PC-9 (cell line): ENCODE results near the gene SDCCAG8. TPM values are rescaled to one million over a fixed set of nuclear protein-coding genes. Genes with fewer than 3 reads are reported as not detected.

Experiments
- BruUV-seq: library from RNA; stranded (reverse); fragments of 400-500 nt; replicated peaks from 2 replicates; lab custom pipeline; 2021; lab: Mats Ljungman, UMichigan
- CTCF ChIA-PET: fragments of 300-600 bp; sonication (Branson Sonifier 250); formaldehyde crosslinking; loops from one replicate; lab custom pipeline; 2022; ENCODE audit warnings: antibody characterized with exemption; lab: Charles Lee
- POLR2A ChIA-PET: fragments of 300-600 bp; sonication (Branson Sonifier 250); formaldehyde crosslinking; loops from one replicate; lab custom pipeline; 2022; ENCODE audit warnings: antibody characterized with exemption; ENCODE audit not compliant: unreplicated experiment; lab: Charles Lee
- DNase-seq, 2 experiments: peaks; one replicate each; pipeline versions ENCODE4 v3.0.0 to v3.0.0-alpha.2; 2015 to 2022; ENCODE audit warnings: mixed read lengths in 1 of 2
- H2AFZ ChIP-seq: fragments of 200-600 bp; sonication (generic); 2 replicates; pipeline ENCODE4 v1.8.1; 2017; ENCODE audit warnings: antibody characterized with exemption
- H3F3A ChIP-seq: fragments of 200-600 bp; sonication (generic); 2 replicates; pipeline ENCODE4 v1.8.1; 2017; ENCODE audit warnings: antibody characterized with exemption, mild to moderate bottlenecking, low read depth; ENCODE audit not compliant: insufficient read depth
- H3K27ac ChIP-seq: fragments of 200-600 bp; sonication (generic); 2 replicates; pipeline ENCODE4 v1.6.1; 2016; ENCODE audit warnings: mixed run types
- H3K27me3 ChIP-seq: fragments of 200-600 bp; sonication (generic); 2 replicates; pipeline ENCODE4 v1.6.1; 2016; ENCODE audit warnings: low read depth, mixed run types; ENCODE audit not compliant: insufficient read depth
- H3K36me3 ChIP-seq: fragments of 200-600 bp; sonication (generic); 2 replicates; pipeline ENCODE4 v1.6.1; 2016; ENCODE audit warnings: low read depth, mixed run types
- H3K4me1 ChIP-seq: fragments of 200-600 bp; sonication (generic); replicated peaks from 2 replicates; pipeline ENCODE4 v1.6.1; 2016; ENCODE audit warnings: mixed run types; ENCODE audit not compliant: insufficient read depth
- H3K4me2 ChIP-seq: fragments of 200-600 bp; sonication (generic); 2 replicates; pipeline ENCODE4 v1.6.1; 2017; ENCODE audit warnings: mixed run types
- H3K4me3 ChIP-seq: fragments of 200-600 bp; sonication (generic); 2 replicates; pipeline ENCODE4 v1.6.1; 2016; ENCODE audit warnings: mixed run types
- H3K79me2 ChIP-seq: fragments of 200-600 bp; sonication (generic); 2 replicates; pipeline ENCODE4 v1.6.1; 2017; ENCODE audit warnings: low read depth, mixed run types
- H3K9me2 ChIP-seq: fragments of 200-600 bp; sonication (generic); 2 replicates; pipeline ENCODE4 v1.8.1; 2017; ENCODE audit warnings: mild to moderate bottlenecking; ENCODE audit not compliant: insufficient read depth
- H3K9me3 ChIP-seq: fragments of 200-600 bp; sonication (generic); 2 replicates; pipeline ENCODE4 v1.8.1; 2016; ENCODE audit warnings: low read depth; ENCODE audit not compliant: insufficient read depth
- H4K20me1 ChIP-seq: fragments of 200-600 bp; sonication (generic); 2 replicates; pipeline ENCODE4 v1.8.1; 2017; ENCODE audit not compliant: insufficient read depth
- CTCF ChIP-seq: fragments of 200-600 bp; sonication (generic); conservative IDR thresholded peaks from 2 replicates; pipeline ENCODE4 v1.6.1; 2017; ENCODE audit warnings: mixed run types, antibody characterized with exemption, mild to moderate bottlenecking, moderate library complexity
- EZH2 ChIP-seq: fragments of 200-600 bp; sonication (generic); IDR thresholded peaks from 2 replicates; pipeline ENCODE4 v1.8.0; 2017; ENCODE audit warnings: antibody characterized with exemption, low read depth
- intact Hi-C: fragments of 100-400 bp; cut with micrococcal nuclease; formaldehyde crosslinking; loops from one replicate; pipeline ENCODE4 v1.10.0; 2022; ENCODE audit not compliant: unreplicated experiment
- total RNA-seq: library from RNA; stranded (reverse); gene quantifications from 2 replicates; pipeline ENCODE4 v1.2.3, GENCODE V29; 2021

The SDCCAG8 gene
- total RNA-seq, 1 experiment from 2014 or later = 22.7 TPM

DNA sequence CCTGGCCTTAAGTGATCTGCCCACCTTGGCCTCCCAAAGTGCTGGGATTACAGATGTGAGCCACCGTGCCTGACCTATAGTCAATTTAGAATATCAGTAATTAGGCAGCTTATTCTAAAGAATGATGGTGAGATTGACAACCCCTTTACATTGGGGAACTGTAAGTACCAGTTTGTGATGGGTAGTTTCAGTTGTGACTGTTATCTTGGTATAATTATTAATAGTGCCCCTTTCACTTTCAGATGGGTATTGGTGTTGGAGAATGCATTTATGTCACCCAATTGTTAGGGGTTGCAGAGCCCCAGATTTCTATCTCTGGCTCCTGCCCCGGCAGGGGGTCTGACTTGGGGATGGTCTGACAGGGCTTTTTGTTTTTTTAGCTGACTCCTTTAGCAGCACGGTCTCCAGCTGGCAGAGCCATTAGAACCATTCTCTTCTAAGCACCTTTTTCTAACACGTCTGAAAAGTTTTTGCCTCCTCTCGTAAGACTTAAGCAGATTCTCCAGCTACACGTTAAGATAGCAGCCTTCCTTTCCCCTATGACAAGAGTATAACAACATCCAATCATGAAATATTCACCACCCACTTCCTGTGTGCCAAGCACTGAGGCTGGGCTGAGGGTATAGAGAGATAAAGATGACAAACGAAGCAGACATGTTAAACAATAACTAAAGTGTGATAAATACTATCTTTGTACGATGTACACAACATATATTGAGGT is 157.8 kb downstream of the SDCCAG8 start:
- ChIA-PET POLR2A (no interaction called here), CTCF (no interaction called here)
- no peak overlapping the region for H2AFZ ChIP-seq
- H3F3A ChIP-seq = no peaks in the 10 kb centered on the region
- intact Hi-C loops = no loop called here
- no peaks in the 10 kb centered on the region for H3K36me3 ChIP-seq
- H3K4me1 ChIP-seq = no peaks in the 10 kb centered on the region
- no peak overlapping the region for H3K4me3 ChIP-seq
- BruUV-seq = no TSS peak
- DNase-seq = no peak
- no peaks in the 10 kb centered on the region for H3K27me3 ChIP-seq
- TF ChIP-seq CTCF = no peak
- no peak for TF ChIP-seq EZH2
- no peak overlapping the region for H3K27ac ChIP-seq
- no peaks in the 10 kb centered on the region; the same call in 1 of the 2 replicates for H3K9me2 ChIP-seq
- no peaks in the 10 kb centered on the region for H4K20me1 ChIP-seq
- no peak overlapping the region for H3K4me2 ChIP-seq
- H3K9me3 ChIP-seq = no peaks in the 10 kb centered on the region
- H3K79me2 ChIP-seq = no peaks in the 10 kb centered on the region

DNA sequence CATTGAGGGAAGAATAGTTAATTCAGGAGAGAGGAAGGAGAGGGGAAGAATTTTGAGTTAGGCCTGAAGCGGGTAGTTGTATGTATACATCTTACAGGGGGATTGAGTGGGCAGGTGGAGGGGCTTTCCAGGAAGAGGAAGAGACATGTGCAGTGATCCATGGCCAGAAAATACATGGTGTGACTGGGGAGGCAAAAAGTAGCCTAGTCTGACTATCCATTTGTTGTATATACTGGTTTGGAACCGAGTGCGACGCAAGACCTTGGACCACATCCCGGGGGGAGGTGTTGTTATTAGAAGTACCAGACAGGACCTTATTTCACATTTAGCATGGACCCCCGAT is 158.3 kb downstream of the SDCCAG8 start:
- no peaks in the 10 kb centered on the region for H3K9me3 ChIP-seq
- DNase-seq = no peak
- H3K4me1 ChIP-seq = no peaks in the 10 kb centered on the region
- CTCF ChIA-PET = no interaction called here
- no peak overlapping the region for H3K27ac ChIP-seq
- H3F3A ChIP-seq = no peaks in the 10 kb centered on the region
- POLR2A ChIA-PET = no interaction called here
- H3K79me2 ChIP-seq = no peaks in the 10 kb centered on the region
- H2AFZ ChIP-seq = no peak overlapping the region
- no TSS peak for BruUV-seq
- no peaks in the 10 kb centered on the region for H4K20me1 ChIP-seq
- no peak for TF ChIP-seq CTCF
- no peak for TF ChIP-seq EZH2
- H3K4me2 ChIP-seq = no peak overlapping the region
- no peaks in the 10 kb centered on the region for H3K27me3 ChIP-seq
- intact Hi-C loops = no loop called here
- H3K9me2 ChIP-seq = no peaks in the 10 kb centered on the region; the same call in 1 of the 2 replicates
- H3K36me3 ChIP-seq = no peaks in the 10 kb centered on the region
- no peak overlapping the region for H3K4me3 ChIP-seq

DNA sequence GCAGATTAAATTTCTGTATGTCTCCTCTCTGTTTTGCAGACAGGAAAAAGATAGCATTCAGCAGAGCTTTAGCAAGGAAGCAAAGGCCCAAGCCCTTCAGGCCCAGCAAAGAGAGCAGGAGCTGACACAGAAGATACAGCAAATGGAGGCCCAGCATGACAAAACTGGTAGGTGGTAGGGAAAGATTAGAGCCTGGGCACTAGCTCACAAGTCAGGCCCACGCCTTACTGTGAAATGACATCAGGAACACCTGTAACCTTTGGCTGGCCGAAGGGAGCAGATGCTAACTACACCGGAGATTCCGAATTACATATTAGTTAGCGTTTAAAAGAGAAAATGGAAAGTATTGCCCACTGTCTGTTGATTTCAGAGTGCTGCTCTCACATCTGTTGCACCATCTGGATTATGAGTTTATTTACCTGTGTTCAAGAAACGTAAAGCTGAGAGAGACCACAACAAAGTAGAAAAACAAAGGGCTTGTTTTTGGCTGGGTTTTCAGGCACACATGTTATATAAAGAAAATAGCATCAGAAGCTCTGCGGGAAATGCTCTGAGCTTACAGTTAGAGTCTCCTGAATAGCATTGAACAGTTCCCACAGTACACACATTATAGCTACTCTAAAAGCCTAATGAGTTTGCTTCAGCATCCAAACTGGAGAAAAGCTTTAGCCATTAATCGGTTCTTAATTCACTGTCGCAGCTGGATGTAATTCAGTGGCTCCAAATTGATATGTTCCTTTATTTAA is 160.0 kb downstream of the SDCCAG8 start:
- no peaks in the 10 kb centered on the region for H4K20me1 ChIP-seq
- no peaks in the 10 kb centered on the region for H3F3A ChIP-seq
- H3K36me3 ChIP-seq = no peaks in the 10 kb centered on the region
- H3K4me2 ChIP-seq = no peak overlapping the region
- no peaks in the 10 kb centered on the region; the same call in 1 of the 2 replicates for H3K9me2 ChIP-seq
- no peak overlapping the region for H2AFZ ChIP-seq
- ChIA-PET CTCF (no interaction called here), POLR2A (no interaction called here)
- no peak for TF ChIP-seq EZH2
- no peak for TF ChIP-seq CTCF
- no peak for DNase-seq
- H3K27ac ChIP-seq = no peak overlapping the region
- no TSS peak for BruUV-seq
- H3K27me3 ChIP-seq = no peaks in the 10 kb centered on the region
- H3K9me3 ChIP-seq = no peaks in the 10 kb centered on the region
- H3K4me3 ChIP-seq = no peak overlapping the region
- H3K4me1 ChIP-seq = no peaks in the 10 kb centered on the region
- intact Hi-C loops = no loop called here
- H3K79me2 ChIP-seq = no peaks in the 10 kb centered on the region
